GM12878 (cell line): ENCODE measurements around the gene DUOXA1.
"Not testable (repeated sequence)": the region's sequence is repeated elsewhere in the genome, so short reads cannot be mapped to it uniquely, and the experiment has no call there.

Source experiments
- ASH2L ChIP-seq: fragments of 300-600, 200-600 bp; sonication (generic); IDR thresholded peaks from 2 replicates; pipeline ENCODE4 v1.6.1; 2017; ENCODE audit warnings: low read depth, mild to moderate bottlenecking, borderline replicate concordance
- EGR1 ChIP-seq, 2 experiments: IDR thresholded peaks; 1 replicate in 1 of 2; 2 replicates in 1 of 2; pipeline ENCODE4 v1.6.1; 2011 to 2012; ENCODE audit warnings: low read depth in 2 of 2, low read length in 2 of 2, borderline replicate concordance in 1 of 2, mild to moderate bottlenecking in 1 of 2, moderate library complexity in 1 of 2
- SP1 ChIP-seq: IDR thresholded peaks from one replicate; pipeline ENCODE4 v1.6.1; 2011; ENCODE audit warnings: low read depth, low read length
- TF ChIP-seq, protein P1 (sequence below): IDR thresholded peaks from 2 replicates; pipeline ENCODE4 v1.6.1; 2012; ENCODE audit warnings: low read depth, low read length, improper control_type of control experiment
- TF ChIP-seq, protein P2 (sequence below), 3 experiments: IDR thresholded peaks in 2 of 3; conservative IDR thresholded peaks in 1 of 3; 2 replicates each; pipeline ENCODE4 v1.5.1; 2011; ENCODE audit warnings: low read depth in 3 of 3, low read length in 3 of 3, mild to moderate bottlenecking in 3 of 3, control low read depth in 2 of 3, moderate library complexity in 2 of 3, inconsistent platforms in 1 of 3, mixed read lengths in 1 of 3; ENCODE audit not compliant: control insufficient read depth in 2 of 3, insufficient read depth in 1 of 3; ENCODE audit errors: extremely low read depth in 1 of 3
- TF ChIP-seq, protein P3 (sequence below): fragments of 450-650 bp; IDR thresholded peaks from 2 replicates; pipeline ENCODE4 v1.6.1; 2017; ENCODE audit warnings: mild to moderate bottlenecking
- TF ChIP-seq, protein P4 (sequence below): IDR thresholded peaks from 2 replicates; pipeline ENCODE4 v1.6.1; 2012; ENCODE audit warnings: low read depth, low read length, improper control_type of control experiment

DNA sequence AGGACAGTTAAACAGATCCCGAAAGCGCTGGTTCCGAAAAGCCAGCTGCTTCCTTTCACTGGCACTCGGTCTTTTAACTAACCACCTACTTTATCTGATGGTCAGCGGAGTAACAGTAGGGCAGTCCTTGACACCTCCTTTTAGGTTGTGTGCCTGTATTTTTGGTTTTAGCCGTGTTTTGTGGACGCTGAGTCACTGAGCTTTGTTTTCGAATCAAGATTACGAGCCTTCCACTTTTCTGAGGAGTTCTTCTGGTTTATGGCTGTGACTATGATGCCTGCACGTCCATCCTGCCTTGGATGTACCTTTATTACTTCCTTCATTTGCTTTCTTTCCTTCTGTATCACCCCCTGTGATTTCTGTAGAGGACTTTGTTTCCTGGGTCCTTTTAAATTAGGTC lies 47.3 kb downstream of the DUOXA1 start:
- TF ChIP-seq, protein P1, sequence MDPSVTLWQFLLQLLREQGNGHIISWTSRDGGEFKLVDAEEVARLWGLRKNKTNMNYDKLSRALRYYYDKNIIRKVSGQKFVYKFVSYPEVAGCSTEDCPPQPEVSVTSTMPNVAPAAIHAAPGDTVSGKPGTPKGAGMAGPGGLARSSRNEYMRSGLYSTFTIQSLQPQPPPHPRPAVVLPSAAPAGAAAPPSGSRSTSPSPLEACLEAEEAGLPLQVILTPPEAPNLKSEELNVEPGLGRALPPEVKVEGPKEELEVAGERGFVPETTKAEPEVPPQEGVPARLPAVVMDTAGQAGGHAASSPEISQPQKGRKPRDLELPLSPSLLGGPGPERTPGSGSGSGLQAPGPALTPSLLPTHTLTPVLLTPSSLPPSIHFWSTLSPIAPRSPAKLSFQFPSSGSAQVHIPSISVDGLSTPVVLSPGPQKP: not testable (repeated sequence)
- TF ChIP-seq ASH2L; EGR1 (IDR thresholded peaks at IDR 0.05; ENCODE audit: borderline replicate concordance in 1 of 2, low read depth in 2 of 2, low read length in 2 of 2); SP1: not testable (repeated sequence)
- TF ChIP-seq, protein P2, sequence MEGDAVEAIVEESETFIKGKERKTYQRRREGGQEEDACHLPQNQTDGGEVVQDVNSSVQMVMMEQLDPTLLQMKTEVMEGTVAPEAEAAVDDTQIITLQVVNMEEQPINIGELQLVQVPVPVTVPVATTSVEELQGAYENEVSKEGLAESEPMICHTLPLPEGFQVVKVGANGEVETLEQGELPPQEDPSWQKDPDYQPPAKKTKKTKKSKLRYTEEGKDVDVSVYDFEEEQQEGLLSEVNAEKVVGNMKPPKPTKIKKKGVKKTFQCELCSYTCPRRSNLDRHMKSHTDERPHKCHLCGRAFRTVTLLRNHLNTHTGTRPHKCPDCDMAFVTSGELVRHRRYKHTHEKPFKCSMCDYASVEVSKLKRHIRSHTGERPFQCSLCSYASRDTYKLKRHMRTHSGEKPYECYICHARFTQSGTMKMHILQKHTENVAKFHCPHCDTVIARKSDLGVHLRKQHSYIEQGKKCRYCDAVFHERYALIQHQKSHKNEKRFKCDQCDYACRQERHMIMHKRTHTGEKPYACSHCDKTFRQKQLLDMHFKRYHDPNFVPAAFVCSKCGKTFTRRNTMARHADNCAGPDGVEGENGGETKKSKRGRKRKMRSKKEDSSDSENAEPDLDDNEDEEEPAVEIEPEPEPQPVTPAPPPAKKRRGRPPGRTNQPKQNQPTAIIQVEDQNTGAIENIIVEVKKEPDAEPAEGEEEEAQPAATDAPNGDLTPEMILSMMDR (IDR thresholded peaks at IDR 0.05 in 2 of 3, conservative IDR thresholded peaks at IDR 0.05 in 1 of 3; ENCODE audit: control insufficient read depth in 2 of 3, extremely low read depth in 1 of 3, insufficient read depth in 1 of 3, low read depth in 3 of 3, low read length in 3 of 3): not testable (repeated sequence)
- TF ChIP-seq, protein P3, sequence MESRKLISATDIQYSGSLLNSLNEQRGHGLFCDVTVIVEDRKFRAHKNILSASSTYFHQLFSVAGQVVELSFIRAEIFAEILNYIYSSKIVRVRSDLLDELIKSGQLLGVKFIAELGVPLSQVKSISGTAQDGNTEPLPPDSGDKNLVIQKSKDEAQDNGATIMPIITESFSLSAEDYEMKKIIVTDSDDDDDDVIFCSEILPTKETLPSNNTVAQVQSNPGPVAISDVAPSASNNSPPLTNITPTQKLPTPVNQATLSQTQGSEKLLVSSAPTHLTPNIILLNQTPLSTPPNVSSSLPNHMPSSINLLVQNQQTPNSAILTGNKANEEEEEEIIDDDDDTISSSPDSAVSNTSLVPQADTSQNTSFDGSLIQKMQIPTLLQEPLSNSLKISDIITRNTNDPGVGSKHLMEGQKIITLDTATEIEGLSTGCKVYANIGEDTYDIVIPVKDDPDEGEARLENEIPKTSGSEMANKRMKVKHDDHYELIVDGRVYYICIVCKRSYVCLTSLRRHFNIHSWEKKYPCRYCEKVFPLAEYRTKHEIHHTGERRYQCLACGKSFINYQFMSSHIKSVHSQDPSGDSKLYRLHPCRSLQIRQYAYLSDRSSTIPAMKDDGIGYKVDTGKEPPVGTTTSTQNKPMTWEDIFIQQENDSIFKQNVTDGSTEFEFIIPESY: not testable (repeated sequence)
- TF ChIP-seq, protein P4, sequence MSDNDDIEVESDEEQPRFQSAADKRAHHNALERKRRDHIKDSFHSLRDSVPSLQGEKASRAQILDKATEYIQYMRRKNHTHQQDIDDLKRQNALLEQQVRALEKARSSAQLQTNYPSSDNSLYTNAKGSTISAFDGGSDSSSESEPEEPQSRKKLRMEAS: not testable (repeated sequence)
